ENCODE data around the gene PROSER3.
"Not testable (repeated sequence)": the region's sequence is repeated elsewhere in the genome, so short reads cannot be mapped to it uniquely, and the experiment has no call there.

The PROSER3 gene

DNA sequence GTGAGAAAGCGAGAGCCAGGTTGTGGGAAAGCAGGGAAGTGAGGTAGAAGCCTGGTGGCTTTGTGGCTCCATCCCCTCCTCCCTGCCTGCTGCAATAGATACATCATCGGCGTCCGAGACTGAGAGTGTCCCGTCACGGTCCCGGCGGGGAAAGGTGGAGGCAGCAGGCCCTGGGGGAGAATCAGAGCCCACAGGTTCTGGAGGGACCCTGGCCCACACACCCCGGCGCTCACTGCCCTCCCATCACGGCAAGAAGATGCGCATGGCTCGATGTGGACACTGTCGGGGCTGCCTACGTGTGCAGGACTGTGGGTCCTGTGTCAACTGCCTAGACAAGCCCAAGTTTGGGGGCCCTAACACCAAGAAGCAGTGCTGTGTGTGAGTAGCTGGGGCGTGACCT lies 35.1 kb upstream of the PROSER3 start:
- DNase-seq = no peak

DNA sequence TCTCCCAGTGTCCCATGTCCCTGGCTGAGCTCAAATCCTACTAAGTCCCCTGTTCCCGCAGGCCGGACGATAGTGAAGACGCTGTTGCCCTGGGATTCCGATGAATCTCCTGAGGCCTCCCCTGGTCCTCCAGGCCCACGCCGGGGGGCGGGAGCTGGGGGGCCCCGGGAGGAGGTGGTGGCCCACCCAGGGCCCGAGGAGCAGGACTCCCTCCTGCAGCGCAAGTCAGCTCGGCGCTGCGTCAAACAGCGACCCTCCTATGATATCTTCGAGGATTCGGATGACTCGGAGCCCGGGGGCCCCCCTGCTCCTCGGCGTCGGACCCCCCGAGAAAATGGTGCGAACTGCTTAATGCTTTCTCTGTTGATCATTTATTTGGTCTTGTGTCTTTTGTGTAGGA lies 34.3 kb upstream of the PROSER3 start:
- no peak for DNase-seq

DNA sequence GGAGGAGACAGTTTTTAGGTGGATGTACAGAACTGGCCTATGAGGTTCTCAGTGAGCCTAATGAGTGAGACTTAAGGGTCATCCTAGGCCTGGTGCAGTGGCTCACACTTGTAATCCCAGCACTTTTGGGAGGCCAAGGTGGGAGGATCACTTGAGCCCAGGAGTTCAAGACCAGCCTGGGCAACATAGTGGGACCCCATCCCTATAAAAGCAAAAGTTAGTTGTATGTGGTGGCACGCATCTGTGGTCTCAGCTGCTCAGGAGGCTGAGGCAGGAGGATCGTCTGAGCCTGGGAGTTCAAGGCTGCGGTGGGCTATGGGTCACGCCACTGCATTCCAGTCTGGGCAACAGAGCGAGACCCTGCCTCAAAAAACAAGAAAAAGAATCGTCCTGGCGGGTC lies 33.8 kb upstream of the PROSER3 start:
- DNase-seq = not testable (repeated sequence)

DNA sequence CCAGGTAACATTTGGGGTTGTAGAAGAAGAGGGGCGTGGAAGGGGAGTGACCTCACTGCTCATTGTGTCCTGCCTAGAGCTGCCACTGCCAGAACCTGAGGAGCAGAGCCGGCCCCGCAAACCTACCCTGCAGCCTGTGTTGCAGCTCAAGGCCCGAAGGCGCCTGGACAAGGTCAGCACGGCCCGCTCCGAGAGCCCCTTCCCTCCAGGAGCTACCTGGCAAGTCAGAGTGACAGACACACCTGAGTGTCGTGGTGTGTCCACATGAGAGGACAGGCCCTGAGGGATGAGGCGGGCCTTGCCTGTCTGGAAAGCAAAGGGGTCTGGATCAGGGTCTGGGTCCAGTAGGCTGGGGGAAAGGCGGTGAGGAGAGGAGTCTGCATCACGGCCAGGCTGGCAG lies 33.4 kb upstream of the PROSER3 start:
- DNase-seq = no peak

DNA sequence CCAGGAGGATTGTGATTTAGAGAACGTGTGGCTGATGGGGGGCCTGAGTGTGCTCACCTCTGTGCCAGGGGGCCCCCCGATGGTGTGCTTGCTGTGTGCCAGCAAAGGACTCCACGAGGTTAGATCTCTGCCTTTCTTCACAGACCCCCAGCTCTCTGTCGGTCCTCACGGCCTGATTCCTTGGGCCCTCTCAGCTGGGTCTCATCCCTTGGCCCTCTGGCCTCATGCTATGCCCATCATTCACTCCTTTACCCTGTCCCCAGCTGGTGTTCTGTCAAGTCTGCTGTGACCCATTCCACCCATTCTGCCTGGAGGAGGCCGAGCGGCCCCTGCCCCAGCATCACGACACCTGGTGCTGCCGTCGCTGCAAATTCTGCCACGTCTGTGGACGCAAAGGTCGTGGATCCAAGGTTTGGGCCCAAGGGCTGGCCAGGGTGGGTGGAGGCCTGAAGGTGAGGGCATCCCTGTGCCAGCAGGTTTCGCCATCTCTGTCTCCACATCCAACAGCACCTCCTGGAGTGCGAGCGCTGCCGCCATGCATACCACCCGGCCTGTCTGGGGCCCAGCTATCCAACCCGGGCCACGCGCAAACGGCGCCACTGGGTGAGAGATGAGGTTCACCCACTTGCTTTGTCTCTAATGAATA lies 32.6 kb upstream of the PROSER3 start:
- DNase-seq = no peak

DNA sequence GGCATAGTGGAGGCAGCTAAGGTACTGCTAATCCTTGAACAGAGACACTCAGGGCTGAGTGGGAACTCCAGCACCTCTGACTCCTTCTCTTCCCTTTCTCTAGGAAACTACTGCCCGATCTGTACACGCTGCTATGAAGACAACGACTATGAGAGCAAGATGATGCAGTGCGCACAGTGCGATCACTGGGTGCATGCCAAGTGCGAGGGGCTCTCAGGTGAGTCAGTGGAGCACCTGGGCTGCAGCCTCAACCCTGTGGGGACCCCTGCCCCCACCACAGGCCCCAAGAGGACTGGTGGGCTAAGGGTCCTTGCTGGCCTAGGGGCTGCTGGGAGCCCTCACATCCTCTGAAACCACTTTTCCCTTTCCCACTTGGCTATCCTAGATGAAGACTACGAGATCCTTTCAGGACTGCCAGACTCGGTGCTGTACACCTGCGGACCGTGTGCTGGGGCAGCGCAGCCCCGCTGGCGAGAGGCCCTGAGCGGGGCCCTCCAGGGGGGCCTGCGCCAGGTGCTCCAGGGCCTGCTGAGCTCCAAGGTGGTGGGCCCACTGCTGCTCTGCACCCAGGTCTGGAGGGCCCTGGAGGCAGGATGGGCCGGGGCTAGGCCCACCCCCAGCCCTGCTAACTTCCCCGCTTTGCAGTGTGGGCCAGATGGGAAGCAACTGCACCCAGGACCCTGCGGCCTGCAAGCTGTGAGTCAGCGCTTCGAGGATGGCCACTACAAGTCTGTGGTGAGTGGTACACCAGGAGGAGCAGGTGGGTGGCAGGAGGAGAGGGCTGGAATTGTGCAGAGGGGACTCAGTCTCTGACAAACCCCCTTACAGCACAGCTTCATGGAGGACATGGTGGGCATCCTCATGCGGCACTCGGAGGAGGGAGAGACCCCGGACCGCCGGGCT lies 30.7 kb upstream of the PROSER3 start:
- no peak for DNase-seq

DNA sequence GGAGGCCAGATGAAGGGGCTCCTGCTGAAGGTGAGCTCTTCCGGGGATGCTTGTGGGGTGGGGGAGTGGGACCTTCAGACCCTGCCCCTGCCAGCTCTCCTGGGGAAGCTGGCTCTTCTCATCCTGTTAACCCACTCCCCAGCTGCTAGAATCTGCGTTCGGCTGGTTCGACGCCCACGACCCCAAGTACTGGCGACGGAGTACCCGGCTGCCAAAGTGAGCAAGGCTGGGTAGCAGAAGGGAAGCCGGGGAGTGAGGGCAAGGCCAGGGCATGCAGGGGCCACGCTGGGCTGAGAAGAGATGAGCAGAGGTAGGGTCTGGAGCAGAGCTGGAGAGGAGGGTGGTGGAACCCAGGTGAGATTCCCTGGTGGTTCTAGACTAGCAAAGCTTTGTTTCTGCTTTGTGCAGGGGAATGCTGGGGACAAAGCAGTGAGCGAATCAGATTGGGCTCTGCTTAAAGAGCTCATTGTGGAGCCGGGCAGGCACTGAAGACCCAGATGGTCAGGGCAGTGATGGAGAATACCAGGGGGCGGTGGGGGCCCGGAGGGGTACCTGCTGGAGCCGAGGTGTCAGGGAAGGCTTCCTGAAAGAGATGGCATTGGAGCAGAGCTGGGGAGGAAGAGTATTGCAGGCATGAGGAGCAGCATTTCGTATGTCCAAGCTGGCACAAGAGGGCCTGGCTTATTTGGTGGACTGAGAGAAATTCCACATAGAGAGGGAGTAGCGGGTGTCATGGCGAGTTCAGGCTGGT lies 29.8 kb upstream of the PROSER3 start:
- no peak for DNase-seq

DNA sequence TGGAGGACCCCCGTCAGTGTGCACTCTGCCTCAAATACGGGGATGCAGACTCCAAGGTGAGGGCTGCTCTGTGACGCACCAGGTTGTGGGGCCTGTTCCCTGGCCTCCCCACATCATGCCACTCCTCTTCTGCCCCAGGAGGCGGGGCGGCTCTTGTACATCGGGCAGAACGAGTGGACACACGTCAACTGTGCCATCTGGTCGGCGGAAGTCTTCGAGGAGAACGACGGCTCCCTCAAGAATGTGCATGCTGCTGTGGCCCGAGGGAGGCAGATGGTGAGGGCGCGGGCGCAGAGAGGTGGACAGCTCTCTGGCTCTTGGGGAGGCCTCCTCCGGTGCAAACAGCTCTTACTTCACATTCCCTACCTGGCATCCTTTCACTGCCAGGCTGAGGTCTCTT lies 29.0 kb upstream of the PROSER3 start:
- DNase-seq = no peak

DNA sequence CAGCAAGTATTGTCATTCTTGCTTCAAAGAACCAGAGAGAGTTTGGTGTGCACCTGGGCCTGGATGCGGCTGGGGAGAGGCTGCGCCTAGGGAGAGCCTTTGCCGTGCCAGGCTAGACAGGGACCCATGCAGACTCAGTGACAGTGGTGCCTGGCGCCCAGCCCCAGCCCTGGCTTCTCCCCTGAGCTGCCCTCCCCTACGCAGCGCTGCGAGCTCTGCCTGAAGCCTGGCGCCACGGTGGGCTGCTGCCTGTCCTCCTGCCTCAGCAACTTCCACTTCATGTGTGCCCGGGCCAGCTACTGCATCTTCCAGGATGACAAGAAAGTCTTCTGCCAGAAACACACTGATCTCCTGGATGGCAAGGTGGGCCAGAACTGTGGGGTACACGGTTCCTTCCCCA lies 28.2 kb upstream of the PROSER3 start:
- DNase-seq = no peak

DNA sequence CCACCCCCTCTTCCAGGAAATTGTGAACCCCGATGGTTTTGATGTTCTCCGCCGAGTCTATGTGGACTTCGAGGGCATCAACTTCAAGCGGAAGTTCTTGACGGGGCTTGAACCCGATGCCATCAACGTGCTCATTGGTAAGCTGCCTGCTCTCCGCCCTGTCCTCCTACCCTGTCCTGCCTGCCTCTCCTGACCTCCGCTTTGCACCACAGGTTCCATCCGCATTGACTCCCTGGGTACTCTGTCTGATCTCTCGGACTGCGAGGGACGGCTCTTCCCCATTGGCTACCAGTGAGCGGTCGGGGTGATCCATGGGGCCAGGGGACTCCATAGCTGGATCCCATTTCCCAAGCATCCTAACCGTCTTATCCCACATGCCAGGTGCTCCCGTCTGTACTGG lies 27.6 kb upstream of the PROSER3 start:
- no peak for DNase-seq

DNA sequence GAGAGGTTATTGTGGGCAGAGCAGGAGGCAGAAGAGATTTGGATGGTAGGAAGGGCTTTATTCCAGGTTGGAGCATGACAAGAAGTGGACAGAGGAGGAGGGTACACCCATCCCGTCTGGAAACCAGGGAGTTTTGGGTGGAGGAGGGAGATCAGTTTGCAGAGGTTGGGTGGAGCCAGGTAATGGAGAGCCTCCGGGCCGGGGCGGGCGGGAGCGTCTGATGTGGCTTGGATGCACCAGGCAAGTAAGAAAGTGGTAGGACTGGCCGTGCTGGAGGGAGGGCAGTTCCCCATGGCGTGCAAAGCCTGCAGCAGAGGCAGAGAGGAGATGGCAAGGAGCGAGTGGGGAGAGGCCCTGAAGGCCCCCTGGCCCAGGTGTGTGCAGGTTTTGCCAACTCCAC lies 26.6 kb upstream of the PROSER3 start:
- DNase-seq = no peak

DNA sequence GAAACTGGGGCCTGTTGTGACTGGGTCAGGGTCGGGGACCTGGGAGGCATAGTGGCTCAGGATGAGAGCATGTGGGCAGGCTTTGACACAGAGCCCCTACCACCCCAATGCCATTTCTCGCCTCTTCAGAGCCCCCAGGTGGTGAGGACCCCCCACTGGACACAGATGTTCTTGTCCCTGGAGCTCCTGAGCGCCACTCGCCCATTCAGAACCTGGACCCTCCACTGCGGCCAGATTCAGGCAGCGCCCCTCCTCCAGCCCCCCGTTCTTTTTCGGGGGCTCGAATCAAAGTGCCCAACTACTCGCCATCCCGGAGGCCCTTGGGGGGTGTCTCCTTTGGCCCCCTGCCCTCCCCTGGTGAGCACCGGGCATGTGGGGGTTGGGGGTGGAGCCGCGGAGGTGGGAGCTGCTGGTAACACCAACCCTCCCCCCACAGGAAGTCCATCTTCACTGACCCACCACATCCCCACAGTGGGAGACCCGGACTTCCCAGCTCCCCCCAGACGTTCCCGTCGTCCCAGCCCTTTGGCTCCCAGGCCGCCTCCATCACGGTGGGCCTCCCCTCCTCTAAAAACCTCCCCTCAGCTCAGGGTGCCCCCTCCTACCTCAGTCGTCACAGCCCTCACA lies 26.1 kb upstream of the PROSER3 start:
- DNase-seq = no peak

DNA sequence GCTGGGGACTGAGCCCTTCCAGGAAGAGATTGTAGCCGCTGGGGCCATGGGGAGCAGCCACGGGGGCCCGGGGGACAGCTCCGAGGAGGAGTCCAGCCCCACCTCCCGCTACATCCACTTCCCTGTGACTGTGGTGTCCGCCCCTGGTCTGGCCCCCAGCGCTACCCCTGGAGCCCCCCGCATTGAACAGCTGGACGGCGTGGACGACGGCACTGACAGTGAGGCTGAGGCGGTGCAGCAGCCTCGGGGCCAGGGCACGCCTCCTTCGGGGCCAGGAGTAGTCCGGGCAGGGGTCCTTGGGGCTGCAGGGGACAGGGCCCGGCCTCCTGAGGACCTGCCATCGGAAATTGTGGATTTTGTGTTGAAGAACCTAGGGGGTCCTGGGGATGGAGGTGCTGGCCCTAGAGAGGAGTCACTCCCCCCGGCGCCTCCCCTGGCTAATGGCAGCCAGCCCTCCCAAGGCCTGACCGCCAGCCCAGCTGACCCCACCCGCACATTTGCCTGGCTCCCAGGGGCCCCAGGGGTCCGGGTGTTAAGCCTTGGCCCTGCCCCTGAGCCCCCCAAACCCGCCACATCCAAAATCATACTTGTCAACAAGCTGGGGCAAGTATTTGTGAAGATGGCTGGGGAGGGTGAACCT lies 25.3 kb upstream of the PROSER3 start:
- no peak for DNase-seq

DNA sequence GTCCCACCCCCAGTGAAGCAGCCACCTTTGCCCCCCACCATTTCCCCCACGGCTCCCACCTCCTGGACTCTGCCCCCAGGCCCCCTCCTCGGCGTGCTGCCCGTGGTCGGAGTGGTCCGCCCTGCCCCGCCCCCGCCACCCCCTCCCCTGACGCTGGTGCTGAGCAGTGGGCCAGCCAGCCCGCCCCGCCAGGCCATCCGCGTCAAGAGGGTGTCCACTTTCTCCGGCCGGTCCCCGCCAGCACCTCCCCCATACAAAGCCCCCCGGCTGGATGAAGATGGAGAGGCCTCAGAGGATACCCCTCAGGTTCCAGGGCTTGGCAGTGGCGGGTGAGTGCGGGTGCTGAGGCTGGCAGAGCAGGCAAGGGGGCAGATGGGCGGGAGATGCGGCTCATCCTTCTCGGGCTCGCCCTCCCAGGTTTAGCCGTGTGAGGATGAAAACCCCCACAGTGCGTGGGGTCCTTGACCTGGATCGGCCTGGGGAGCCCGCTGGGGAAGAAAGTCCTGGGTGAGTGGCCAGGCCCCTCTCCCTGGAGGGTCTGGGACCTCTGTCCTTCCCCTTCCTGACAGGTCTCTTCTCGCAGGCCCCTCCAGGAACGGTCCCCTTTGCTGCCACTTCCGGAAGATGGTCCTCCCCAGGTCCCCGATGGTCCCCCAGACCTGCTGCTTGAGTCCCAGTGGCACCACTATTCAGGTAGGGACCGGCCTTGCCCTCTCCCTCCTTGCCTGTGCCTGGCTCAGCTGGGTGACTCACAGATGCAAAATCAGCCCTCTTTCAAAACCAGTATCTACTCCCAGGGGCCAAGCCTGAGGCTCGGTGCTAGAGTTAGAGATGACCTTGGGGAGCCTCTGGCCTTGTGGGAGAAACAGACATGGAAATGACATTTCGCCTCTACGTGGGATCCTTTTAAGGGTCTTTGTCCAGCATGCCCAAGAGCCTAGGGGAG lies 24.5 kb upstream of the PROSER3 start:
- DNase-seq = no peak

DNA sequence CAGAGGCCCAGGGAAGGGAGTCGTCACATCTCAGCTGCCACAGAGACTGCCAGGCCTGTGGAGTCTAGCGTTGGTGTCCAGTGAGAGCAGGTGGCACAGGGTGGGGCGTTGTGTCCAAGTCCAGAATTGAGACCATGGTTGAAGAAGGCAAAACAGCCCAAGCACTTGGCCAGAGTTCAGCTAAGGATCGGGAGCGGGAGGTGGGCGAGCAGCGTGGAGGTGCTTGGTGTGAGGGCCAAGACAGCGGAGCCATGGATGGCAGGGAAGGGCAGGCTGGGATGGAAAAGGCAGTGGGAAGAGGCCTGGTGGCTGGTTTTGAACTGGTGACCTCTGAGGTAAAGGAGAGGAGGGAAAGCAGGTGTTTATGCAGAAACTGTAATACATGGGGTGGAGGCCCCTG lies 23.7 kb upstream of the PROSER3 start:
- DNase-seq = no peak

DNA sequence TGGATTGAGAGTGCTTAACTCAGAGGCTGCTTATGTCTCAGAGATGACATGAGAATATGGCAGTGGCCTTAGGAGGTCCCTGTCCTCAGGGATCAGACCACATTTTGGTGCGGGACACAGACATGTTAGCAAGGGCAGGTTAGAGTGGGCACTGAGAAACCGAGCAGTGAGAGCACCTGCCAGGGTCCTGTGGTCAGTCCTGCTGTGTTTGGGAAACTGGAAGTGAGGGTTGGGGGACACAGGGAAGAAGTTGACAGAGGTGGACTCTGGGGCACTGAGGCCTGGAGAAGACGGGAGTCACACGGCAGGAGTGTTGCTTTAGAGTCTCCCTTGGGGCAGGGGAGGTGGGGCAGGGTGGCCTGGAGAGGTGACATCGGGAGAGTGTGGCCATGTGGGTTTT lies 23.1 kb upstream of the PROSER3 start:
- no peak for DNase-seq

DNA sequence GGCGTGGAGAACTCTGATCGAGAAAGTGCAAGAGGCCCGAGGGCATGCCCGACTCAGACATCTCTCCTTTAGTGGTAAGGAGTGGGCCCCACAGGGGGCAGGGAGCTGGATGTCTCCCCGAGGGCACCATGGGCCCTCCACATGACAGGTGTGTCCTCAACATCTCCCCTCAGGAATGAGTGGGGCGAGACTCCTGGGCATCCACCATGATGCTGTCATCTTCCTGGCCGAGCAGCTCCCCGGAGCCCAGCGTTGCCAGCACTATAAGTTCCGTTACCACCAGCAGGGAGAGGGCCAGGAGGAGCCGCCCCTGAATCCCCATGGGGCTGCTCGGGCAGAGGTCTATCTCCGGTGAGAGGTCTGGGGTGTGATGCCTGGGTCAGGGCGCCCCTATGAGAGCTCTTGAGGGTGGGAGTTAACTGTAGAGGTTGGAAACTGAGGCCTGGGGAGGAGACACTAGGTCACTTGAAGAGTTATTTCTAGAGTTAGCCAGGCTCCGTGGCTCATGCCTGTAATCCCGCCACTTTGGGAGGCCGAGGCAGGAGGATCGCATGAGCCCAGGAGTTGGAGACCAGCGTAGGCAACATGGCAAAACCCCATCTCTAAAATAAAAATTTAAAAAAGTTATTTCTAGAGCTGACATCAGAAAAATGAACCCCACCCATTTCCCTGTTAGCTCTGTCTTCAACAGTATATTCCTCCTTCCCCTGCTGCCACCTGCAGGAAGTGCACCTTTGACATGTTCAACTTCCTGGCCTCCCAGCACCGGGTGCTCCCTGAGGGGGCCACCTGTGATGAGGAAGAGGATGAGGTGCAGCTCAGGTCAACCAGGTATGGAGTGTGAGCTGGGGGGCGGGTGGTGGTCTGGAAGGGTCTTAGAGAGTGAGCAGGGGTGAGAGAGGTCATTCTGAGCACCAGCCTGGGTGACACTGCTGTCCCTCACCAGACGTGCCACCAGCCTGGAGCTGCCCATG lies 20.8 kb upstream of the PROSER3 start:
- DNase-seq = no peak

DNA sequence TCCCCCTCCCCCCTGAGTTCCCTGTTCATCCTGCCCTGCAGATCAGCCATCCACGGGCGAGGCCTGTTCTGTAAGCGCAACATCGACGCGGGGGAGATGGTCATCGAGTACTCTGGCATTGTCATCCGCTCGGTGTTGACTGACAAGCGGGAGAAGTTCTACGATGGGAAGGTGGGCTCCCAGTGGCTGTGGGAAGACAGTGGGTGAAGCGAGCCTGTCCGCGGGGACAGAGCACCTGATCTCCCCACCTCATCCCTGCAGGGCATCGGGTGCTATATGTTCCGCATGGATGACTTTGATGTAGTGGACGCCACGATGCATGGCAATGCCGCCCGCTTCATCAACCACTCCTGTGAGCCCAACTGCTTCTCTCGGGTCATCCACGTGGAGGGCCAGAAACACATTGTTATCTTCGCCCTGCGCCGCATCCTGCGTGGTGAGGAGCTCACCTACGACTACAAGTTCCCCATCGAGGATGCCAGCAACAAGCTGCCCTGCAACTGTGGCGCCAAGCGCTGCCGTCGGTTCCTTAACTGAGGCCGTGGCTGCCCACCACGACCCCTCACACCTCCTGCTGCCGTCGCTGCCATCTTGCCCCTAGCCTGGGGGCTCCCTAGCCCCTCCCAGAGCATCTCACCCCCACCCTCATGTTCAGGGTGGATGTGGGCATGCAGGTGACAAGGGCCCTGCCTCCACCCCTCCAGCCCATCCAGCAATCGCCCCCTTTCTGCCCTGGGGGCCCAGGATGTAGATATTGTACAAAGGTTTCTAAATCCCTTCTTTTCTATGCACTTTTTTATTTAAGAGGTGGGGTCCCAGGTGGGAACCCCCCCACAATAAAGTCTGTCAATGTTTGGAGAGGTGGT lies 19.7 kb upstream of the PROSER3 start:
- DNase-seq = no peak

DNA sequence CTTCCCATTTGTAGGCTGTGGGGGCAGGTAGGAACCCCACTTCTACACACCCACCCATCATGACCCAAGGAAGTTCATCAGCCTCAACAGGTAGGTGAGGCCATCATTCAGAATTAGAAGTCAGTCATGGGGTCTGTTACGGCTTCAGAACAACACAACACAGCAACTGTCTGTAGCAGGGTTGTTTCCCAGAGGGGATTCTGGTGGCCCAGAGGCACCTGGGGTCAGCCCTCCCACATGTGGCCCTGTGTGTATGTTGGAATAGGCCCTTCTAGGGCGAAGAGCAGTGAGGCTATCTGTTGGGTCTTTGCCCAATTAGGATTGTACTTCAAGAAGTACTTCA lies 19.1 kb upstream of the PROSER3 start:
- no peak for DNase-seq
